ENCODE results near the gene WDR33.

Gene WDR33

DNA sequence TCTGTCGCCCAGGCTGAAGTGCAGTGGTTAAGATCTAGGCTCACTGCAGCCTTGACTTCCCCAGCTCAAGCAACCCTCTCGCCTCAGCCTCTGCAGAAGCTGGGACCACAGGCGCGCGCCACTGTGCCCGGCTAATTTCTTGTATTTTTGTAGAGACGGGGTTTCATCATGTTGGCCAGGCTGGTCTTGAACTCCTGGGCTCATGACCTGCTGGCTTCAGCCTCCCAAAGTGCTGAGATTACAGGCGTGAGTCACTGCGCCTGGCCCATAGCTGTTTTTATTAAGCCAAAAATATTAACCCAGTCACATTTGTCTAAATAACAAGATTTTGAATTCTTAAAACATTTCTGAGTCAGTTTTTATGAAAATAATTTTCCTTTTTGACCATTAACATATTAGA is 116.0 kb downstream of the WDR33 start:
- H3K27ac ChIP-seq, result peak overlapping the region; percentile 62 to 87
- no peaks in the 10 kb centered on the region for H3K27me3 ChIP-seq
- TF ChIP-seq CTCF (IDR thresholded peaks at IDR 0.05), result no peak
- H3K4me1 ChIP-seq, result peaks cover 0 to 19% (median 7%) of the 10 kb centered on the region in 4 donors
- H3K9me3 ChIP-seq, result no peaks in the 10 kb centered on the region
- H3K4me3 ChIP-seq, result peak overlapping the region; percentile 41 to 44
- intact Hi-C loops (cut with DNase I; ENCODE audit: low total_unique reads), result loop anchor here (5.0 to 10.0 kb wide), 3 partner anchors 103 to 330 kb away; partner anchors contain the start of gene SAP130
- DNase-seq, result peak; percentile 77 to 90
- H3K36me3 ChIP-seq, result no peaks in the 10 kb centered on the region

DNA sequence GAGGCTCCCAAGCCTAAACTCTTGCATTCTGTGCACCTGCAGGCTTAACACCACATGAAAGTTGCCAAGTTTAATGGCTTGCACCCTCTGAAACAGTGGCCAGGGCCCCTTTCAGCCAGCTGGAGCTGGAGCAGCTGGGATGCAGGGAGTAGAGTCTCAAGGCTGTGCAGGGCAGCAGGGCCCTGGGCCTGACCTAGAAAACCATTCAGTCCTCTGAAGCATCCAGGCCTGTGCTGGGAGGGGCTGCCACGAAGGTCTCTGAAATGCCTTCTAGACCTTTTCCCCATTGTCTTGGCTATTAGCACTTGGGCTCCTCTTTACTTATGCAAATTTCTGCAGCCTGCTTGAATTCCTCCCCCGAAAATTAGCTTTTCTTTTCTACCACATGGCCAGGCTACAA is 120.3 kb downstream of the WDR33 start:
- no peaks in the 10 kb centered on the region for H3K36me3 ChIP-seq
- H3K4me1 ChIP-seq, result peaks cover 0 to 11% (median 3%) of the 10 kb centered on the region in 4 donors
- H3K27me3 ChIP-seq, result no peaks in the 10 kb centered on the region
- no peaks in the 10 kb centered on the region for H3K9me3 ChIP-seq
- H3K27ac ChIP-seq, result no peak overlapping the region
- no peak overlapping the region for H3K4me3 ChIP-seq
- intact Hi-C loops (cut with DNase I; ENCODE audit: low total_unique reads), result loop anchor here (10.0 kb wide), 1 partner anchor 334 kb away; the partner anchor contains the start of gene SAP130
- no peak for TF ChIP-seq CTCF (IDR thresholded peaks at IDR 0.05)
- DNase-seq, result no peak

DNA sequence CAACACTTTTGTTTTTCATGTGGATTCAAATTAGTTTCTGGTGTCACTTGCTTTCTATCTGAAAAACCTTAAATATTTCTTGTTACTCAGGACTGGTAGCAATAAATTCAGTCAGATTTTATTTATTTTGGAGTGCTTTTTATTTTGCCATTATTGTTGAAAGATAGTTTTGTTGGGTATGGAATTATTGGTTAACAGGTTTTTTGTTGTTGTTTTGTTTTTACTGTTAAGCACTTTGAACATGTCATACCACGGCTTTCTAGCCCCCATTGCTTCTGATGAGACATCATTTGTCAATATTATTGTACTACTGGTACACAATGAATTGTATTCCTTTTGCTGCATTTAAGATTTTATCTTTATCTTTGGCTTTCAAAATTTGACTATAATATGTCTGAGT is 122.6 kb downstream of the WDR33 start:
- Histone ChIP-seq H3K4me3 (no peak overlapping the region), H3K27ac (no peak overlapping the region), H3K9me3 (no peaks in the 10 kb centered on the region), H3K36me3 (no peaks in the 10 kb centered on the region), H3K4me1 (peaks cover 0 to 7% (median 0%) of the 10 kb centered on the region in 4 donors), H3K27me3 (no peaks in the 10 kb centered on the region)
- DNase-seq, result no peak
- TF ChIP-seq CTCF (IDR thresholded peaks at IDR 0.05), result no peak
- intact Hi-C loops (cut with DNase I; ENCODE audit: low total_unique reads), result no loop called here

GRCh38 chr2:127685410-127686080 is 125.4 kb downstream of the WDR33 start:
- no peak overlapping the region for H3K4me3 ChIP-seq
- no peaks in the 10 kb centered on the region for H3K9me3 ChIP-seq
- no peak for DNase-seq
- intact Hi-C loops (cut with DNase I; ENCODE audit: low total_unique reads), result no loop called here
- peaks cover 0 to 34% (median 9%) of the 10 kb centered on the region in 4 donors for H3K4me1 ChIP-seq
- H3K27me3 ChIP-seq, result no peaks in the 10 kb centered on the region
- H3K27ac ChIP-seq, result no peak overlapping the region
- no peak for TF ChIP-seq CTCF (IDR thresholded peaks at IDR 0.05)
- H3K36me3 ChIP-seq, result no peaks in the 10 kb centered on the region

DNA sequence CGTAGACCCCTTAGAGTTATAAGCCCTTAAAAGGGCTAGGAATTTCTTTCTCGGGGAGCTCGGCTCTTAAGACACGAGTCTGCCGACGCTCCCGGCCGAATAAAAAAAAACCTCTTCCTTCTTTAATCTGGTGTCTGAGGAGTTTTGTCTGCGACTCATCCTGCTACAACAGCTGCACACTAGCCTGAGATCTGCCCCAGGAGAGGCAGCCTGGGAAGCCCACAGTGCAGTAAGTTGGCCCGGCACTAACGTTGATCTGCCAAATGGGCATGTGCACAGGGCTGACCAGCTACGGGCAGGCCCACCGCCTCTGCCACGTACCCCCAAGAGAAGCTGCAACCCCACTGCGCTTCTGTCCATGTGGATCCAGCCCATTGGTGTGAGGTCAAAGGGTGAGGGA is 127.2 kb downstream of the WDR33 start:
- peak in 1 of 2 donors; percentile 14 for DNase-seq
- Histone ChIP-seq H3K27ac (no peak overlapping the region), H3K27me3 (no peaks in the 10 kb centered on the region)

More for the DNA sequence above, 127.2 kb downstream of the WDR33 start:
- Histone ChIP-seq H3K4me3 (no peak overlapping the region), H3K4me1 (peaks cover 0 to 34% (median 9%) of the 10 kb centered on the region in 4 donors), H3K9me3 (no peaks in the 10 kb centered on the region), H3K36me3 (no peaks in the 10 kb centered on the region)
- no peak for TF ChIP-seq CTCF (IDR thresholded peaks at IDR 0.05)
- intact Hi-C loops (cut with DNase I; ENCODE audit: low total_unique reads), result no loop called here

All from tibial artery (tissue), 4 donors.